MCF 10A (cell line): ENCODE results near the gene MN1. TPM values are rescaled to one million over a fixed set of nuclear protein-coding genes. Genes with fewer than 3 reads are reported as not detected.

Source experiments
- BruUV-seq: library from RNA; stranded (reverse); fragments of 400-500 nt; replicated peaks from 2 replicates; lab custom pipeline; 2021; lab: Mats Ljungman, UMichigan
- CTCF ChIA-PET: fragments of 300-600 bp; sonication (Branson Sonifier 250); formaldehyde crosslinking; extraction: SDS; loops from one replicate; lab custom pipeline; 2021; ENCODE audit warnings: antibody characterized with exemption, inconsistent platforms; lab: Yijun Ruan, JAX
- POLR2A ChIA-PET: fragments of 300-600, 350-650 bp; sonication (Branson Sonifier 250); formaldehyde crosslinking; extraction: SDS; loops from one replicate; lab custom pipeline; 2020; ENCODE audit warnings: antibody characterized with exemption, inconsistent platforms; lab: Yijun Ruan, JAX
- DNase-seq: peaks from one replicate; pipeline ENCODE4 v3.0.0-alpha.2; 2018; ENCODE audit not compliant: unreplicated experiment
- H3K27ac Mint-ChIP-seq: one replicate; pipeline ENCODE4 v1.8.0; 2022; ENCODE audit warnings: mild to moderate bottlenecking, low read depth, mixed read lengths; ENCODE audit not compliant: unreplicated experiment
- H3K27me3 Mint-ChIP-seq: one replicate; pipeline ENCODE4 v1.8.0; 2022; ENCODE audit warnings: mixed read lengths; ENCODE audit not compliant: insufficient read depth, unreplicated experiment
- H3K36me3 Mint-ChIP-seq: one replicate; pipeline ENCODE4 v1.8.0; 2022; ENCODE audit warnings: mild to moderate bottlenecking, moderate library complexity, mixed read lengths; ENCODE audit not compliant: insufficient read depth, unreplicated experiment
- H3K4me1 Mint-ChIP-seq: one replicate; pipeline ENCODE4 v1.8.0; 2022; ENCODE audit warnings: mixed read lengths; ENCODE audit not compliant: insufficient read depth, unreplicated experiment
- H3K4me3 Mint-ChIP-seq: one replicate; pipeline ENCODE4 v1.8.0; 2022; ENCODE audit warnings: mild to moderate bottlenecking, moderate library complexity, mixed read lengths; ENCODE audit not compliant: unreplicated experiment
- H3K9me3 Mint-ChIP-seq: one replicate; pipeline ENCODE4 v1.8.0; 2022; ENCODE audit warnings: mixed read lengths; ENCODE audit not compliant: unreplicated experiment
- intact Hi-C: fragments of 100-400 bp; cut with micrococcal nuclease; formaldehyde crosslinking; loops from 2 replicates; pipeline ENCODE4 v1.14.1; 2022
- total RNA-seq: library from RNA; stranded (reverse); gene quantifications from 2 replicates; pipeline ENCODE4 v1.2.3, GENCODE V29; 2022
- TF ChIP-seq, protein P1 (sequence below): fragments of 200-600 bp; IDR thresholded peaks from one replicate; pipeline ENCODE4 v1.8.0; 2022; ENCODE audit warnings: antibody characterized with exemption, mild to moderate bottlenecking; ENCODE audit not compliant: unreplicated experiment

The MN1 gene
- total RNA-seq, 1 experiment from 2014 or later, result 3.9 TPM

- CTCF ChIA-PET, result interaction anchor here (0.7 kb wide), 1 partner anchor 16 kb away, joined by 3 read pairs; no protein-coding TSS in a partner anchor
- intact Hi-C loops, result no loop called here
Observed at GRCh38 chr22:27737521-27737920, 64.0 kb downstream of the MN1 start.

DNA sequence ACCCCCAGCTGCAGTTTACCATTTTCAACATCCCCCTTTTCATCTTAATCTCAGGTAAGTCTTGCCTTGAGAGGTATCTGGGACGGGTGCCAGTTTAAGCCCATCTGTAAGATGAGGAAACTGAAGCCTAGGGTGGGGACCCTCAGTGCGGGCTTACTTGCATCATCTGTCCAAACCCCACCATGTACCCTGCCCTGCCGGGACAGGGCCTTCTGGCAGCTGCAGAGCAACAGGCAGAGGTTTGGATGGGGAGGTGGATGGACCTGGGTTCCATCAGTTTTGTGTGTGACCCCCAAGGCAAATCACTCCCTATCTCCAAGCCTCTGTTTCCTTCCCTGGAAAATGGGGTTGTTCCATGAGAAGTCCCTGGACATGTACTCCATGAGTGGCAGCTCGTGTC lies 67.5 kb downstream of the MN1 start:
- DNase-seq, result no peak
- ChIA-PET POLR2A (interaction anchor here (1.4 kb wide), 1 partner anchor 14 kb away, joined by 4 read pairs; no protein-coding TSS in a partner anchor), CTCF (interaction anchor here (0.7 to 2.1 kb wide), 2 partner anchors 11 to 15 kb away, joined by 3 to 7 read pairs; no protein-coding TSS in a partner anchor)
- no peak overlapping the region for H3K27ac Mint-ChIP-seq
- intact Hi-C loops, result no loop called here
- H3K9me3 Mint-ChIP-seq, result peaks cover 8% of the 10 kb centered on the region
- TF ChIP-seq, protein P1, sequence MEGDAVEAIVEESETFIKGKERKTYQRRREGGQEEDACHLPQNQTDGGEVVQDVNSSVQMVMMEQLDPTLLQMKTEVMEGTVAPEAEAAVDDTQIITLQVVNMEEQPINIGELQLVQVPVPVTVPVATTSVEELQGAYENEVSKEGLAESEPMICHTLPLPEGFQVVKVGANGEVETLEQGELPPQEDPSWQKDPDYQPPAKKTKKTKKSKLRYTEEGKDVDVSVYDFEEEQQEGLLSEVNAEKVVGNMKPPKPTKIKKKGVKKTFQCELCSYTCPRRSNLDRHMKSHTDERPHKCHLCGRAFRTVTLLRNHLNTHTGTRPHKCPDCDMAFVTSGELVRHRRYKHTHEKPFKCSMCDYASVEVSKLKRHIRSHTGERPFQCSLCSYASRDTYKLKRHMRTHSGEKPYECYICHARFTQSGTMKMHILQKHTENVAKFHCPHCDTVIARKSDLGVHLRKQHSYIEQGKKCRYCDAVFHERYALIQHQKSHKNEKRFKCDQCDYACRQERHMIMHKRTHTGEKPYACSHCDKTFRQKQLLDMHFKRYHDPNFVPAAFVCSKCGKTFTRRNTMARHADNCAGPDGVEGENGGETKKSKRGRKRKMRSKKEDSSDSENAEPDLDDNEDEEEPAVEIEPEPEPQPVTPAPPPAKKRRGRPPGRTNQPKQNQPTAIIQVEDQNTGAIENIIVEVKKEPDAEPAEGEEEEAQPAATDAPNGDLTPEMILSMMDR, result no peak
- H3K36me3 Mint-ChIP-seq, result no peaks in the 10 kb centered on the region
- no peaks in the 10 kb centered on the region for H3K27me3 Mint-ChIP-seq
- H3K4me3 Mint-ChIP-seq, result no peak overlapping the region
- no peaks in the 10 kb centered on the region for H3K4me1 Mint-ChIP-seq
- no TSS peak for BruUV-seq

More at GRCh38 chr22:27737521-27737920, 64.0 kb downstream of the MN1 start:
- POLR2A ChIA-PET, result interaction anchor here (0.6 kb wide), 1 partner anchor 375 kb away, joined by 3 read pairs; no protein-coding TSS in a partner anchor
- TF ChIP-seq, protein P1, result no peak
- Mint-ChIP-seq H3K27ac (no peak overlapping the region), H3K9me3 (peaks cover 8% of the 10 kb centered on the region), H3K27me3 (no peaks in the 10 kb centered on the region), H3K4me3 (no peak overlapping the region), H3K36me3 (no peaks in the 10 kb centered on the region), H3K4me1 (no peaks in the 10 kb centered on the region)
- no TSS peak for BruUV-seq
- no peak for DNase-seq

DNA sequence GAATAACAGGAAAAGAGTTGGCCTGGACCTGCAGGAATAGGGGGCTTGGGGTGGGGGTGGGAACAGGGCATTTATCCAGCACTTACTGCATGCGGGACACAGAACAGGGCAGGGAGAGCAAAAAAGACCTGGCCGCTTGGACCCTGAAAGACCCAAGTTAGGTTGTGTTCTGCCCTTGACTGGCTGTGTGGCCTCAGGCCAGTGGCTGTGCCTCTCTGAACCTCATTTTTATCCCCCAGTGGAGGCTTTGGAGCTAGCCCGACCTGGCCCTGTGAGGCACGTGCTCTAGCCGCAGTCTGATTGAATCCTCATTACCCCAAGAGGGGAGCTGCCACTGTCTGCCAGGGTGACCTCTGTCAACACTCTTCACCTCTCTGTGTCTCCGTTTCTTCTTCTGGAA lies 68.7 kb downstream of the MN1 start:
- Mint-ChIP-seq H3K27me3 (no peaks in the 10 kb centered on the region), H3K27ac (no peak overlapping the region), H3K4me3 (no peak overlapping the region), H3K4me1 (peaks cover 7% of the 10 kb centered on the region), H3K9me3 (peaks cover 8% of the 10 kb centered on the region), H3K36me3 (no peaks in the 10 kb centered on the region)
- ChIA-PET CTCF (interaction anchor here (0.6 kb wide), 2 partner anchors 10 to 130 kb away, joined by 3 read pairs; no protein-coding TSS in a partner anchor), POLR2A (interaction anchor here (0.8 kb wide), 1 partner anchor 12 kb away, joined by 3 read pairs; no protein-coding TSS in a partner anchor)
- TF ChIP-seq, protein P1, result no peak
- intact Hi-C loops, result no loop called here
- no TSS peak for BruUV-seq
- DNase-seq, result no peak

- Mint-ChIP-seq H3K4me1 (peaks cover 12% of the 10 kb centered on the region), H3K4me3 (no peak overlapping the region), H3K27ac (no peak overlapping the region), H3K27me3 (no peaks in the 10 kb centered on the region), H3K9me3 (peaks cover 8% of the 10 kb centered on the region), H3K36me3 (no peaks in the 10 kb centered on the region)
- CTCF ChIA-PET, result interaction anchor here (0.6 kb wide), 1 partner anchor 10 kb away, joined by 3 read pairs; no protein-coding TSS in a partner anchor
- BruUV-seq, result no TSS peak
- TF ChIP-seq, protein P1, result no peak
- intact Hi-C loops, result no loop called here
- POLR2A ChIA-PET, result interaction anchor here (0.8 kb wide), 1 partner anchor 11 kb away, joined by 3 read pairs; no protein-coding TSS in a partner anchor
- DNase-seq, result no peak
Observed at GRCh38 chr22:27732391-27732790, 69.2 kb downstream of the MN1 start.
